BJ (cell line): ENCODE results near the gene VPS13A. TPM values are rescaled to one million over a fixed set of nuclear protein-coding genes. Genes with fewer than 3 reads are reported as not detected.

Experiments used
- CTCF ChIA-PET: fragments of 350-600 bp; formaldehyde crosslinking; extraction: SDS; loops from one replicate; lab custom pipeline; 2021; ENCODE audit warnings: antibody characterized with exemption, inconsistent platforms; lab: Yijun Ruan, JAX
- POLR2A ChIA-PET: fragments of 300-600 bp; sonication (Branson Sonifier 250); formaldehyde crosslinking; extraction: SDS; loops from one replicate; lab custom pipeline; 2021; ENCODE audit warnings: antibody characterized with exemption; lab: Charles Lee
- DNase-seq: peaks from one replicate; pipeline ENCODE4 v3.0.0-alpha.2; 2011; ENCODE audit warnings: low read depth
- H3K27me3 ChIP-seq: 2 replicates; pipeline ENCODE4 v1.6.0; 2011; ENCODE audit warnings: low read length; ENCODE audit not compliant: control insufficient read depth, insufficient read depth
- H3K36me3 ChIP-seq: 2 replicates; pipeline ENCODE4 v1.5.1; 2011; ENCODE audit warnings: low read length; ENCODE audit not compliant: control insufficient read depth, insufficient read depth
- H3K4me3 ChIP-seq: 2 replicates; pipeline ENCODE4 v1.5.1; 2011; ENCODE audit warnings: low read depth, mild to moderate bottlenecking, control low read depth, low read length
- CTCF ChIP-seq: IDR thresholded peaks from 2 replicates; pipeline ENCODE4 v1.5.1; 2011; ENCODE audit warnings: low read depth, mild to moderate bottlenecking, control low read depth, inconsistent platforms, low read length, moderate library complexity; ENCODE audit not compliant: insufficient read depth
- polyA minus RNA-seq: library from RNA; depleted of rRNA, polyadenylated mRNA; stranded (reverse); fragments of >200 nt; gene quantifications from 2 replicates; pipeline ENCODE4 v1.2.3, GENCODE V29; 2011; rRNA and poly(A)+ RNA removed
- polyA plus RNA-seq: library from polyadenylated mRNA; depleted of rRNA; stranded (reverse); fragments of >200 nt; gene quantifications from 2 replicates; pipeline ENCODE4 v1.2.3, GENCODE V29; 2011; rRNA removed

The VPS13A gene
- 7.5 and 15.9 TPM in 2 replicates for polyA plus RNA-seq
- polyA minus RNA-seq, result 18.0 and 20.8 TPM in 2 replicates

DNA sequence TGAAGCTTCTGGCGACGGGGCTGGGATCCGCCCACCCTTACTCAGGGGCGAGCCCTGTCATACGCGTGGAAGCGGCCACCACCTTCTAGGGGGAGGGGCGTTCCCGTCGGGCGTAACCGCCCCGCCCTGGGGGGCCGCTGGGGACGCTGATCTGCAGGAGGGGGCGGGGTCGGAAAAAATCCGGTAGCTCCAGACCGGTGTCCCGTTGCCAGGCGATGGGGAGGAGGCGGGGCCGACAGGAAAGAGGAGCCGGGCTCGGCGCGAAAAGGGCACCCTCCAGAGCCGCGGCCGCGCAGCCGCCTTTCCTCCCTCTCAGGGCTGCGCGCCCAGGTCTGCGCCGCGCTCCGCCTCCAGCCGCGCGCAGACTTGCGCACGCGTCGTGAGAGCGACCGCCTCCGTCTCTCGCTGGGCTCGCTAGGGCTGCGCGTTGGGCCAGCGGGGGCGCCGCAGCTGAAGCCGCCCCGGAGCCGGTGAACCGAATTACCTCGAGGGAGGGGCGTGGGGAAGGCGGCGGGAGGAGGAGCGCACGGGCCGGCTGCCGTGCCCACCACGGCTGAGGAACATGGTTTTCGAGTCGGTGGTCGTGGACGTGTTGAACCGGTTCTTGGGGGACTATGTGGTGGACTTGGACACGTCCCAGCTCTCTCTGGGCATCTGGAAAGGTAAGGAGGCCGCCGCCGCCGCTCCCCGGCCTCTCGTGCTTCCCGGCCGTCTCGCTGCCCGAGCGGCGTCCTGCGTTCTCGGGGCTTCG is at the start of gene VPS13A:
Gene VPS13A, plus strand, starts transcription at position 392 of the 751 bp plus-strand sequence. Its CDS starts 171 bp downstream, at position 563.
- ChIA-PET POLR2A (no interaction called here), CTCF (interaction anchor here (0.6 to 2.5 kb wide), 5 partner anchors 10 to 280 kb away, joined by 3 to 22 read pairs (median 3); no protein-coding TSS in a partner anchor)
- H3K36me3 ChIP-seq, result no peaks in the 10 kb centered on the region

GRCh38 chr9:77128125-77128789 is 49.1 kb upstream of the VPS13A start:
- no peak for TF ChIP-seq CTCF
- POLR2A ChIA-PET, result no interaction called here

More for the DNA sequence above, at the start of gene VPS13A:
- peak; percentile 31 for TF ChIP-seq CTCF
- DNase-seq, result peak; percentile 56
- H3K4me3 ChIP-seq, result peak within 1 kb of the TSS; percentile 90
- H3K27me3 ChIP-seq, result no peaks in the 10 kb centered on the region

DNA sequence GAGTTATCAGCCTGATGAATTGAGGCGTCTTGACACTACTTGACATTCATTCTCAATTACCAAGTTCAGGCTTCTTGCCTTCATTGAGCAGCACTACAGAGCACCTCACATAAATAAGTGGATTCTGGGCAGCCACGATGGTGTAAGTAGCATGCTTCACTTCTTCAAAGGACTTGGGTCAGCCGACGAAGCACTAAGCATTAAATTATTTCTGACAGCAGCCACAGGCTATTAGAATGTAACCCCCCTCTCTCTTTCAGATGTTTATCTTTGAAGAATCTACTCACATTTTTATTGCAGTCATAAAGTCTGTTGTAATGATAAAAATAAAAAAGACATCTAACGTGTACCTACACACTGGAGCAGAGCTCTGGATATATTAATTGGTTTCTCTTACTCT is 45.9 kb upstream of the VPS13A start:
- H3K36me3 ChIP-seq, result no peaks in the 10 kb centered on the region
- H3K27me3 ChIP-seq, result no peaks in the 10 kb centered on the region
- no peak for TF ChIP-seq CTCF
- ChIA-PET POLR2A (interaction anchor here (0.5 kb wide), 1 partner anchor 312 kb away, joined by 3 read pairs; no protein-coding TSS in a partner anchor), CTCF (interaction anchor here (0.6 to 1.4 kb wide), 2 partner anchors 21 to 36 kb away, joined by 3 read pairs; no protein-coding TSS in a partner anchor)
- DNase-seq, result no peak
- no peak overlapping the region for H3K4me3 ChIP-seq

More at GRCh38 chr9:77128125-77128789, 49.1 kb upstream of the VPS13A start:
- H3K36me3 ChIP-seq, result no peaks in the 10 kb centered on the region
- no peaks in the 10 kb centered on the region for H3K27me3 ChIP-seq
- no peak overlapping the region for H3K4me3 ChIP-seq
- CTCF ChIA-PET, result interaction anchor here (1.4 kb wide), 1 partner anchor 23 kb away, joined by 4 read pairs; no protein-coding TSS in a partner anchor
- DNase-seq, result no peak

- no peak overlapping the region for H3K4me3 ChIP-seq
- CTCF ChIA-PET, result no interaction called here
- no peak for TF ChIP-seq CTCF
- DNase-seq, result no peak
- H3K36me3 ChIP-seq, result no peaks in the 10 kb centered on the region
- no peaks in the 10 kb centered on the region for H3K27me3 ChIP-seq
- POLR2A ChIA-PET, result no interaction called here
Observed at GRCh38 chr9:77133011-77133410, 44.3 kb upstream of the VPS13A start.

- no peak for DNase-seq
- H3K36me3 ChIP-seq, result no peaks in the 10 kb centered on the region
- H3K27me3 ChIP-seq, result 0 out of 2 replicates have a peak, but pooled peaks cover 1% of the 10 kb centered on the region
- H3K4me3 ChIP-seq, result no peak overlapping the region
- ChIA-PET POLR2A (no interaction called here), CTCF (interaction anchor here (0.9 kb wide), 1 partner anchor 9 kb away, joined by 3 read pairs; no protein-coding TSS in a partner anchor)
- no peak for TF ChIP-seq CTCF
Observed at GRCh38 chr9:77142366-77142765, 35.0 kb upstream of the VPS13A start.
